Measurements from ENCODE around the gene CSTF3.

Gene CSTF3

GRCh38 chr11:33044285-33044756 lies 117.0 kb downstream of the CSTF3 start:
- no peak overlapping the region for H3K4me3 ChIP-seq (ENCODE audit: low read depth, low read length)
- no peak for DNase-seq (ENCODE audit: low read depth)
- TF ChIP-seq CTCF (IDR thresholded peaks at IDR 0.05; ENCODE audit: low read depth, low read length, missing control alignments), result no peak

- no peak for TF ChIP-seq CTCF (IDR thresholded peaks at IDR 0.05; ENCODE audit: low read depth, low read length, missing control alignments)
- no peak overlapping the region for H3K4me3 ChIP-seq (ENCODE audit: low read depth, low read length)
Observed at GRCh38 chr11:33043221-33043830, 118.0 kb downstream of the CSTF3 start.

GRCh38 chr11:33040862-33041453 lies 120.3 kb downstream of the CSTF3 start:
- no peak for DNase-seq (ENCODE audit: low read depth)
- peak overlapping the region; percentile 94 for H3K4me3 ChIP-seq (ENCODE audit: low read depth, low read length)
- no peak for TF ChIP-seq CTCF (IDR thresholded peaks at IDR 0.05; ENCODE audit: low read depth, low read length, missing control alignments)

More at GRCh38 chr11:33043221-33043830, 118.0 kb downstream of the CSTF3 start:
- DNase-seq (ENCODE audit: low read depth), result no peak

GRCh38 chr11:33040033-33040861 lies 121.0 kb downstream of the CSTF3 start:
- no peak for DNase-seq (ENCODE audit: low read depth)
- TF ChIP-seq CTCF (IDR thresholded peaks at IDR 0.05; ENCODE audit: low read depth, low read length, missing control alignments), result no peak
- peak overlapping the region; percentile 94 for H3K4me3 ChIP-seq (ENCODE audit: low read depth, low read length)

GRCh38 chr11:33039274-33040032 lies 121.8 kb downstream of the CSTF3 start, which contains the start of gene TCP11L1:
TSS of gene TCP11L1 (plus strand) at chr11:33039572. CDS start at chr11:33043774, 4,202 bp downstream.
- peak within 1 kb of the TSS; percentile 94 for H3K4me3 ChIP-seq (ENCODE audit: low read depth, low read length)
- TF ChIP-seq CTCF (IDR thresholded peaks at IDR 0.05; ENCODE audit: low read depth, low read length, missing control alignments), result no peak
- DNase-seq (ENCODE audit: low read depth), result peak; percentile 60

- H3K4me3 ChIP-seq (ENCODE audit: low read depth, low read length), result no peak overlapping the region
- DNase-seq (ENCODE audit: low read depth), result no peak
- TF ChIP-seq CTCF (IDR thresholded peaks at IDR 0.05; ENCODE audit: low read depth, low read length, missing control alignments), result no peak
Observed at GRCh38 chr11:33035011-33035410, 126.3 kb downstream of the CSTF3 start.

Measured in GM12864 (cell line).